Stomach (tissue), 4 donors: Measurements from ENCODE around the gene AUH.

Experiments used
- POLR2A ChIP-seq, 4 donors: fragments of 450-650 bp; IDR thresholded peaks; one replicate each; pipeline ENCODE4 v1.6.1; 2016; ENCODE audit warnings: antibody characterized with exemption in 4 of 4, control low read depth in 2 of 4, mild to moderate bottlenecking in 1 of 4, moderate library complexity in 1 of 4
- TF ChIP-seq, protein P1 (sequence below), 7 experiments: fragments of 450-650 bp in 4 of 7; fragments of 200-600 bp in 3 of 7; sonication (generic) in 3 of 7; IDR thresholded peaks; one replicate each; pipeline ENCODE4 v1.5.1; 2016 to 2019; ENCODE audit warnings: antibody characterized with exemption in 7 of 7, control low read depth in 2 of 7, mild to moderate bottlenecking in 1 of 7

DNA sequence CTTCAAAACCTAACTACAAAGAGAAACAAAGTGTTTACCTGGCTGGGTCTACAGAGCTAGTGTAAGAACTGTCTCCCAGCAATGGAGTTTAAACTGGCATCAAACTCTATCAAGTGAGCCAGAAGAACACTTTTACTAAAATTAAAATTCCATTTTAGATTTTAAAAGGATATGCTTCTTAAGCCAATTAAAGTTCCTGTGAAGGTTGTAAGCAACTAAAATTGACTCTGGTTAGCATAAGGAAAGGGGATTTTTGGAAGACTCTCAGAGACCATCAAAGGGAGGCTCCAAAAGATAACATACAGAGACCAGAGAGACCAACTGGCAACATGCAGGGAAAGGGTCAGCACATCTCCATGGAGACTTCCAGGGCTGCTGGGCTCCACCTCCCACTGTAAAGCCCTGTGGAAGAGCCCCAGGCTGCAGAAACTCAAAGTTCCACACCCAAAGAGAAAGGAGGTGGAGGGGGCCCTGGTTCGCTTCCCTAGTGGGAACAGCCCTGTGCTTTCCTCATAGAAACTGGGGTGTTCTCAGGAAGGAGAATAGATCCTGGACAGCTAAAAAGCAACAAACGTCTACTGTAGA lies 91.7 kb downstream of the AUH start:
- TF ChIP-seq, protein P1, sequence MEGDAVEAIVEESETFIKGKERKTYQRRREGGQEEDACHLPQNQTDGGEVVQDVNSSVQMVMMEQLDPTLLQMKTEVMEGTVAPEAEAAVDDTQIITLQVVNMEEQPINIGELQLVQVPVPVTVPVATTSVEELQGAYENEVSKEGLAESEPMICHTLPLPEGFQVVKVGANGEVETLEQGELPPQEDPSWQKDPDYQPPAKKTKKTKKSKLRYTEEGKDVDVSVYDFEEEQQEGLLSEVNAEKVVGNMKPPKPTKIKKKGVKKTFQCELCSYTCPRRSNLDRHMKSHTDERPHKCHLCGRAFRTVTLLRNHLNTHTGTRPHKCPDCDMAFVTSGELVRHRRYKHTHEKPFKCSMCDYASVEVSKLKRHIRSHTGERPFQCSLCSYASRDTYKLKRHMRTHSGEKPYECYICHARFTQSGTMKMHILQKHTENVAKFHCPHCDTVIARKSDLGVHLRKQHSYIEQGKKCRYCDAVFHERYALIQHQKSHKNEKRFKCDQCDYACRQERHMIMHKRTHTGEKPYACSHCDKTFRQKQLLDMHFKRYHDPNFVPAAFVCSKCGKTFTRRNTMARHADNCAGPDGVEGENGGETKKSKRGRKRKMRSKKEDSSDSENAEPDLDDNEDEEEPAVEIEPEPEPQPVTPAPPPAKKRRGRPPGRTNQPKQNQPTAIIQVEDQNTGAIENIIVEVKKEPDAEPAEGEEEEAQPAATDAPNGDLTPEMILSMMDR (IDR thresholded peaks at IDR 0.05) = no peak
- no peak for TF ChIP-seq POLR2A (IDR thresholded peaks at IDR 0.05)
